ENCODE measurements around the gene CCBE1.

- no peak for TF ChIP-seq CTCF (IDR thresholded peaks at IDR 0.05)
- TF ChIP-seq POLR2A (IDR thresholded peaks at IDR 0.05) = no peak
Measured at GRCh38 chr18:59577386-59577655, 119.9 kb downstream of the CCBE1 start.
